Astrocyte of the cerebellum (primary cell): Measurements from ENCODE around the gene VSX1.
A peak's percentile ranks its signal among the peaks of the same experiment; 100 is the strongest.

Experiments
- DNase-seq: peaks from one replicate; pipeline ENCODE4 v3.0.0-alpha.2; 2011; ENCODE audit warnings: low read depth
- H3K4me3 ChIP-seq: 2 replicates; pipeline ENCODE4 v1.5.1; 2011; ENCODE audit warnings: mild to moderate bottlenecking, low read depth, low read length, moderate library complexity
- CTCF ChIP-seq: IDR thresholded peaks from 2 replicates; pipeline ENCODE4 v1.5.1; 2012; ENCODE audit warnings: low read length, low read depth, moderate library complexity, mild to moderate bottlenecking; ENCODE audit errors: missing control alignments
- in situ Hi-C: cut with HindIII; loops from 2 replicates; pipeline ENCODE4 v1.10.0; 2017; ENCODE audit warnings: low sequenced_read_pairs

The VSX1 gene

GRCh38 chr20:25063546-25063945 lies 18.4 kb downstream of the VSX1 start:
- DNase-seq = no peak
- no peak for TF ChIP-seq CTCF
- H3K4me3 ChIP-seq = no peak overlapping the region
- in situ Hi-C loops = no loop called here

GRCh38 chr20:25062841-25063240 lies 19.1 kb downstream of the VSX1 start:
- in situ Hi-C loops = no loop called here
- no peak overlapping the region for H3K4me3 ChIP-seq
- TF ChIP-seq CTCF = no peak
- no peak for DNase-seq

GRCh38 chr20:25061821-25062530 lies 20.0 kb downstream of the VSX1 start:
- no peak for DNase-seq
- no peak for TF ChIP-seq CTCF
- in situ Hi-C loops = no loop called here
- H3K4me3 ChIP-seq = no peak overlapping the region

GRCh38 chr20:25061103-25061799 lies 20.7 kb downstream of the VSX1 start:
- no peak for TF ChIP-seq CTCF
- no peak overlapping the region for H3K4me3 ChIP-seq
- DNase-seq = no peak
- in situ Hi-C loops = no loop called here

- DNase-seq = no peak
- in situ Hi-C loops = no loop called here
- no peak for TF ChIP-seq CTCF
- H3K4me3 ChIP-seq = no peak overlapping the region
These were observed 22.0 kb downstream of the VSX1 start for GRCh38 chr20:25059866-25060465.

- DNase-seq = no peak
- no peak for TF ChIP-seq CTCF
- in situ Hi-C loops = no loop called here
- H3K4me3 ChIP-seq = peak overlapping the region; percentile 44
These were observed 22.8 kb downstream of the VSX1 start for GRCh38 chr20:25058847-25059810.
